ENCODE measurements around the gene KIF1A. TPM values are rescaled to one million over a fixed set of nuclear protein-coding genes. Genes with fewer than 3 reads are reported as not detected.
"Not testable (repeated sequence)": the region's sequence is repeated elsewhere in the genome, so short reads cannot be mapped to it uniquely, and the experiment has no call there.

The KIF1A gene
- total RNA-seq, 1 donor from 2014 or later: 2.0 TPM

GRCh38 chr2:240850026-240850425 lies 30.0 kb upstream of the KIF1A start:
- Histone ChIP-seq H3K4me1 (peaks cover 4% of the 10 kb centered on the region), H3K36me3 (no peaks in the 10 kb centered on the region), H3K9me3 (replicated peaks) (peaks cover 13% of the 10 kb centered on the region), H3K4me3 (no peak overlapping the region), H3K27me3 (ENCODE audit: low read depth) (no peaks in the 10 kb centered on the region), H3K27ac (replicated peaks) (no peak overlapping the region)
- no peak for DNase-seq
- intact Hi-C loops (cut with micrococcal nuclease): no loop called here
- TF ChIP-seq, protein P1, sequence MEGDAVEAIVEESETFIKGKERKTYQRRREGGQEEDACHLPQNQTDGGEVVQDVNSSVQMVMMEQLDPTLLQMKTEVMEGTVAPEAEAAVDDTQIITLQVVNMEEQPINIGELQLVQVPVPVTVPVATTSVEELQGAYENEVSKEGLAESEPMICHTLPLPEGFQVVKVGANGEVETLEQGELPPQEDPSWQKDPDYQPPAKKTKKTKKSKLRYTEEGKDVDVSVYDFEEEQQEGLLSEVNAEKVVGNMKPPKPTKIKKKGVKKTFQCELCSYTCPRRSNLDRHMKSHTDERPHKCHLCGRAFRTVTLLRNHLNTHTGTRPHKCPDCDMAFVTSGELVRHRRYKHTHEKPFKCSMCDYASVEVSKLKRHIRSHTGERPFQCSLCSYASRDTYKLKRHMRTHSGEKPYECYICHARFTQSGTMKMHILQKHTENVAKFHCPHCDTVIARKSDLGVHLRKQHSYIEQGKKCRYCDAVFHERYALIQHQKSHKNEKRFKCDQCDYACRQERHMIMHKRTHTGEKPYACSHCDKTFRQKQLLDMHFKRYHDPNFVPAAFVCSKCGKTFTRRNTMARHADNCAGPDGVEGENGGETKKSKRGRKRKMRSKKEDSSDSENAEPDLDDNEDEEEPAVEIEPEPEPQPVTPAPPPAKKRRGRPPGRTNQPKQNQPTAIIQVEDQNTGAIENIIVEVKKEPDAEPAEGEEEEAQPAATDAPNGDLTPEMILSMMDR (IDR thresholded peaks at IDR 0.05; ENCODE audit: borderline replicate concordance): no peak

DNA sequence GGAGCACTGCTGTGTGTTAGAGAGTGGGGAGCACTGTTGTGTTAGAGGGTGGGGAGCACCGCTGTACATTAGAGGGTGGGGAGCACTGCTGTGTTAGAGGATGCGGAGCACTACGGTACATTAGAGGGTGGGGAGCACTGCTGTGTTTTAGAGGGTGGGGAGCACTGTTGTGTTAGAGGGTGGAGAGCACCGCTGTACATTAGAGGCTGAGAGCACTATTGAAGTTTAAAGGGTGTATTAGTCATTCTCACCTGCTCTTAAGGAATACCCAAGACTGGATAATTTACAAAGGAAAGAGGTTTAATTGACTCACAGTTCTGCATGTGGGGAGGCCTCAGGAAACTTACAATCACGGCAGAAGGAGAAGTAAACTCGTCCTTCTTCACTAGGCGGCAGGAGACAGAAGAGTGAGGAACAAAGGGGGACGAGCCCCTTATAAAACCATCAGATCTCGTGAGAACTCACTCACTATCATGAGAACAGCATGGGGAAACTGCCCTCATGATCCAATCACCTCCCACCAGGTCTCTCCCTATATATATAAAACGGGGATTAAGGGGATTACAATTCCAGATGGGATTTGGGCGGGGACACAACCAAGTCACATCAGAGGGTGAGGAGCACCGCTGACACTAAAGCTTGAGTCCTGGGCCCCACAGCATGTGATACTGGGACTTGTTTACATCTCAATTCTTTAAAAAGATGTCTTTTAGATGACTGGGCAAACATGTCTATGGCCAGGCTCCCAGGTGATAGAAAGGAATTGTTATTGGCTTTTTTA lies 29.1 kb upstream of the KIF1A start:
- Histone ChIP-seq H3K4me3 (no peak overlapping the region), H3K9me3 (replicated peaks) (peaks cover 4% of the 10 kb centered on the region), H3K36me3 (no peaks in the 10 kb centered on the region), H3K27ac (replicated peaks) (no peak overlapping the region), H3K4me1 (peaks cover 4% of the 10 kb centered on the region), H3K27me3 (ENCODE audit: low read depth) (peaks cover 8% of the 10 kb centered on the region)
- no peak for DNase-seq
- TF ChIP-seq, protein P1 (IDR thresholded peaks at IDR 0.05; ENCODE audit: borderline replicate concordance): no peak
- intact Hi-C loops (cut with micrococcal nuclease): loop anchor here (10.0 kb wide), 1 partner anchor 1834 kb away; no protein-coding TSS in a partner anchor

GRCh38 chr2:240847817-240848216 lies 27.8 kb upstream of the KIF1A start:
- H3K27me3 ChIP-seq (ENCODE audit: low read depth): peaks cover 13% of the 10 kb centered on the region
- H3K27ac ChIP-seq (replicated peaks): no peak overlapping the region
- DNase-seq: no peak
- H3K9me3 ChIP-seq (replicated peaks): no peaks in the 10 kb centered on the region
- intact Hi-C loops (cut with micrococcal nuclease): loop anchor here (10.0 kb wide), 1 partner anchor 1833 kb away; no protein-coding TSS in a partner anchor
- H3K4me1 ChIP-seq: peaks cover 4% of the 10 kb centered on the region
- no peak overlapping the region for H3K4me3 ChIP-seq
- H3K36me3 ChIP-seq: no peaks in the 10 kb centered on the region
- TF ChIP-seq, protein P1 (IDR thresholded peaks at IDR 0.05; ENCODE audit: borderline replicate concordance): no peak

DNA sequence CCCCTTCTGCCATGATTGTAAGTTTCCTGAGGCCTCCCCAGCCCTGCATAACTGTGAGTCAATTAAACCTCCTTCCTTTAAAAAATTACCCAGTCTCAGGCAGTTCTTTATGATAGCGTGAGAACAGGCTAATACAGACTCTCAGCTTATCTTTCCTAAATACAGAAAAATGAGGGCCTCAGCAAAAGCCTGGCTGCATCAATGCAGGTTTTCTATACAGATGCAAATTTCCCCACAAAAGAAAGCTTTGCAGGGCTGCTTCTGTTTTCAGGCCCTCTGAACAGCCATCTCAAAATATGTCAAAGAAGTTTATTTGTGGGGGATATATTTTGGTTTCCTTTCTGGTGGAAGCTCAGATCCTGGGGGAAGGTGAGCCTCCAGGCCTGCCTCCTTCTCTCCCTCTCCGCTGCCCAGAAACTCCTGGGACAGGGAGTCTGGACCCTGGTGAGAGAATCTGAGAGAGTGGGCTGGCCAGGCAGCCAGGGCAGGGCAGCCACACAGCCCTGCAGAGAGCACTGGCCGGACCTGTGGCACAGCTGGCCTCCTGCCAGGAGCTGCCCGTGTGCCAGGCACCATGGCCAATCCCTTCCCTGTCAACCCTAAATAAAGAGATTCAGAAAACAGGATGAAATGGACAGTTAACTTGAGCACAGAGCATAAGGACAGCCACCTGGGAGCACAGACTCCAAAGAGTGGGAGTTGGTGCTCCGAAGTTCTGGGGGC lies 27.0 kb upstream of the KIF1A start:
- no peak for DNase-seq
- Histone ChIP-seq H3K27me3 (ENCODE audit: low read depth) (peaks cover 16% of the 10 kb centered on the region), H3K27ac (replicated peaks) (no peak overlapping the region), H3K4me1 (peaks cover 4% of the 10 kb centered on the region), H3K36me3 (no peaks in the 10 kb centered on the region), H3K4me3 (no peak overlapping the region), H3K9me3 (replicated peaks) (no peaks in the 10 kb centered on the region)
- TF ChIP-seq, protein P1 (IDR thresholded peaks at IDR 0.05; ENCODE audit: borderline replicate concordance): no peak
- intact Hi-C loops (cut with micrococcal nuclease): loop anchor here (10.0 kb wide), 1 partner anchor 1832 kb away; no protein-coding TSS in a partner anchor

- H3K4me3 ChIP-seq; DNase-seq; H3K4me1 ChIP-seq; H3K36me3 ChIP-seq; H3K9me3 ChIP-seq (replicated peaks); H3K27ac ChIP-seq (replicated peaks): not testable (repeated sequence)
- H3K27me3 ChIP-seq (ENCODE audit: low read depth): peaks cover 23% of the 10 kb centered on the region
- intact Hi-C loops (cut with micrococcal nuclease): loop anchor here (10.0 kb wide), 1 partner anchor 1832 kb away; no protein-coding TSS in a partner anchor
Observed at GRCh38 chr2:240846309-240846708, 26.3 kb upstream of the KIF1A start.

All from left ventricle myocardium inferior (tissue), 1 donor.